Adrenal gland (tissue), 12 donors: ENCODE data around the gene KRTAP12-3. TPM values are rescaled to one million over a fixed set of nuclear protein-coding genes. Genes with fewer than 3 reads are reported as not detected.

Experiments used
- DNase-seq, 7 donors: peaks; one replicate each; pipeline ENCODE4 v3.0.0-alpha.2; 2019 to 2020
- H3K27ac ChIP-seq, 5 donors: fragments of 200-600 bp; sonication (generic) in 4 of 5; 1 replicate in 3 of 5; 2 replicates in 2 of 5; pipeline versions ENCODE4 v1.5.1 to v1.8.0; 2016 to 2020; ENCODE audit warnings: mild to moderate bottlenecking in 1 of 5
- H3K27me3 ChIP-seq: fragments of 200-600 bp; 2 replicates; pipeline ENCODE4 v1.8.0; 2021
- H3K36me3 ChIP-seq, 2 donors: fragments of 200-600 bp; replicated peaks in 1 of 2; 1 replicate in 1 of 2; 2 replicates in 1 of 2; pipeline versions ENCODE4 v1.5.1 to v1.8.0; 2018 to 2022
- H3K4me1 ChIP-seq, 2 donors: fragments of 200-600 bp; replicated peaks in 1 of 2; 1 replicate in 1 of 2; 2 replicates in 1 of 2; pipeline versions ENCODE4 v1.5.1 to v1.8.0; 2018 to 2021
- H3K4me3 ChIP-seq, 4 donors: fragments of 200-600 bp; sonication (generic) in 3 of 4; one replicate each; pipeline ENCODE4 v1.5.1; 2016 to 2018
- H3K9me3 ChIP-seq, 3 donors: fragments of 200-600 bp; sonication (generic) in 1 of 3; replicated peaks in 1 of 3; 1 replicate in 2 of 3; 2 replicates in 1 of 3; pipeline versions ENCODE4 v1.5.1 to v1.8.0; 2016 to 2021
- POLR2A ChIP-seq, 2 donors: fragments of 450-650 bp; IDR thresholded peaks; one replicate each; pipeline ENCODE4 v1.6.1; 2017; ENCODE audit warnings: antibody characterized with exemption in 2 of 2, mild to moderate bottlenecking in 2 of 2, moderate library complexity in 1 of 2
- WGBS, 4 donors: extraction: QIAGEN DNeasy Blood & Tissue Kit in 2 of 4; methylation state at CpG; one replicate each; pipeline versions ENCODE4 v1.1.5 to v1.1.7; 2013 to 2017; 5-methylcytosine and 5-hydroxymethylcytosine counted together
- intact Hi-C, 2 donors: fragments of 100-400 bp; cut with DNase I; formaldehyde crosslinking; loops; one replicate each; pipeline versions ENCODE4 v1.14.1 to v1.15.0; 2022 to 2023
- polyA plus RNA-seq, 3 donors: library from polyadenylated mRNA; stranded (reverse); fragments of 200-250 nt in 2 of 3; fragments of 350-450 nt in 1 of 3; fragmentation: Illumina TruSeq in 1 of 3; extraction: RNeasy Lipid Tissue Mini Kit (QIAGEN cat#74804) in 1 of 3; gene quantifications; one replicate each; pipeline ENCODE4 v1.2.3, GENCODE V29; 2013 to 2014
- total RNA-seq, 9 donors: library from RNA; depleted of rRNA in 4 of 9; stranded (reverse); fragments of >200 nt in 4 of 9; fragments of 120-200 nt in 1 of 9; fragmentation: NEBNext Ultra II Directional in 1 of 9; extraction: Animal tissue kit (Norgen Biotek cat#: 25700) in 1 of 9; gene quantifications; one replicate each; pipeline versions ENCODE4 v1.1.0 to v1.2.4, GENCODE V29; 2013 to 2023
- TF ChIP-seq, protein P1 (sequence below), 6 experiments: fragments of 450-650 bp in 4 of 6; fragments of 200-600 bp in 2 of 6; sonication (generic) in 1 of 6; IDR thresholded peaks; 1 replicate in 5 of 6; 2 replicates in 1 of 6; pipeline versions ENCODE4 v1.5.1 to v1.8.0; 2016 to 2021; ENCODE audit warnings: antibody characterized with exemption in 6 of 6, mild to moderate bottlenecking in 2 of 6, moderate library complexity in 1 of 6
- donor health status: healthy with polysubstance abuse.
- donor health status: Bipolar disorder and iron deficiency.
- donor health status: DM: yes; HTN: yes; CAD: no.
- donor health status: DM: no; HTN: no; CAD: no.
- donor health status: DM: no; HTN: no; CAD: no.
- donor health status: DM: yes; HTN: yes; CAD: no.

The KRTAP12-3 gene
- total and polyA plus RNA-seq, 12 donors: not detected

GRCh38 chr21:44617071-44617501 is 40.6 kb upstream of the KRTAP12-3 start:
- Histone ChIP-seq H3K27ac (no peak overlapping the region), H3K27me3 (no peaks in the 10 kb centered on the region), H3K4me1 (no peaks in the 10 kb centered on the region), H3K36me3 (no peaks in the 10 kb centered on the region), H3K4me3 (no peak overlapping the region), H3K9me3 (no peaks in the 10 kb centered on the region)
- DNase-seq: no peak
- intact Hi-C loops: no loop called here
- WGBS, 4 donors: 51 to 83% (median 56%) methylated on average over 4 to 8 of the region's 8 CpGs
- TF ChIP-seq POLR2A (IDR thresholded peaks at IDR 0.05): no peak
- TF ChIP-seq, protein P1, sequence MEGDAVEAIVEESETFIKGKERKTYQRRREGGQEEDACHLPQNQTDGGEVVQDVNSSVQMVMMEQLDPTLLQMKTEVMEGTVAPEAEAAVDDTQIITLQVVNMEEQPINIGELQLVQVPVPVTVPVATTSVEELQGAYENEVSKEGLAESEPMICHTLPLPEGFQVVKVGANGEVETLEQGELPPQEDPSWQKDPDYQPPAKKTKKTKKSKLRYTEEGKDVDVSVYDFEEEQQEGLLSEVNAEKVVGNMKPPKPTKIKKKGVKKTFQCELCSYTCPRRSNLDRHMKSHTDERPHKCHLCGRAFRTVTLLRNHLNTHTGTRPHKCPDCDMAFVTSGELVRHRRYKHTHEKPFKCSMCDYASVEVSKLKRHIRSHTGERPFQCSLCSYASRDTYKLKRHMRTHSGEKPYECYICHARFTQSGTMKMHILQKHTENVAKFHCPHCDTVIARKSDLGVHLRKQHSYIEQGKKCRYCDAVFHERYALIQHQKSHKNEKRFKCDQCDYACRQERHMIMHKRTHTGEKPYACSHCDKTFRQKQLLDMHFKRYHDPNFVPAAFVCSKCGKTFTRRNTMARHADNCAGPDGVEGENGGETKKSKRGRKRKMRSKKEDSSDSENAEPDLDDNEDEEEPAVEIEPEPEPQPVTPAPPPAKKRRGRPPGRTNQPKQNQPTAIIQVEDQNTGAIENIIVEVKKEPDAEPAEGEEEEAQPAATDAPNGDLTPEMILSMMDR (IDR thresholded peaks at IDR 0.05): no peak

DNA sequence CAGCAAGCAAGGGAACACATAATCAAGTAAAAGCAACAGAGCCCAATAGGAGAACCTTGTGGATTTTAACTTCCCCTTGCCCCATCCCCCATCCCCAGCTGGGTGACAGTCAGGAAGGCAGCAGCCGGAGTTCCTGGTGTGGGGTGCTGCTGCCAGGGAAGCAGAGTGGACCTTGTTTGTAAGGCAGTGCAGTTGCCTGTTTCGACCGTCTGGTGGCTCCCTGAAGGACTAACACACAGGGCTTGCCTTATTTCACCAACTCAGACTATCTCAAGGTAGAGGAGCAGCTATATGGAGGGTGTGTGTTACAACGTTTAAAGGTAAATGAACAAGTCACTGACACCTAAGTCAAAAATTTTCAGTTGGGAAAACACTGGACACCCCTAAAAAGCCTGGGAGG is 39.2 kb upstream of the KRTAP12-3 start:
- no peaks in the 10 kb centered on the region for H3K36me3 ChIP-seq
- H3K4me3 ChIP-seq: no peak overlapping the region
- intact Hi-C loops: no loop called here
- 13 to 29% (median 21%) methylated on average over 3 to 4 of the region's 4 CpGs for WGBS, 4 donors
- H3K27ac ChIP-seq: no peak overlapping the region
- no peaks in the 10 kb centered on the region for H3K27me3 ChIP-seq
- DNase-seq: peak in 5 of 7 donors; percentile 24 to 40 (median 36)
- no peaks in the 10 kb centered on the region for H3K9me3 ChIP-seq
- no peaks in the 10 kb centered on the region for H3K4me1 ChIP-seq
- TF ChIP-seq, protein P1 (IDR thresholded peaks at IDR 0.05): peak in 3 of 6 experiments; percentile 17 to 26 (median 19)
- TF ChIP-seq POLR2A (IDR thresholded peaks at IDR 0.05): no peak

DNA sequence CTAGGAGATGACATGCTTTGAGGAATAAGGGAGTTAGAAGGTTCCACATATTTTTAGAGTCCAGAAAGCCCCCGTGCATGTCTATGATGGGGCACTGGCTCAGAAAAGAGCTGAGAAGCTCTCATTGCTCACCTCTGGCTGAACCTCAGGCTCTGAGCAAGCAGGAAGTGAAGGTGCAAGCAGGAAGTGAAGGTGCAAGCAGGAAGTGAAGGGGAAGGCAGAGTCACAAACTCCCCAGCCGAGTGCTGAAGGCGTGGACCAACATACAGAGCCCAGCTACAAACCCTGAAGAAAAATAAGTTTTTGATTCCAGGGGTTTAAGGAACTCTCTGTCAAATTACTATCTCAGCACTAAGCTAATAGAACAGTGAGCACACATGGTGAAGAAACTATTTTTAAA is 38.8 kb upstream of the KRTAP12-3 start:
- Histone ChIP-seq H3K27me3 (no peaks in the 10 kb centered on the region), H3K4me1 (no peaks in the 10 kb centered on the region), H3K9me3 (no peaks in the 10 kb centered on the region), H3K4me3 (no peak overlapping the region), H3K36me3 (no peaks in the 10 kb centered on the region), H3K27ac (no peak overlapping the region)
- 55 to 66% (median 60%) methylated on average over 3 of the region's 3 CpGs for WGBS, 4 donors
- no peak for DNase-seq
- TF ChIP-seq POLR2A (IDR thresholded peaks at IDR 0.05): no peak
- TF ChIP-seq, protein P1 (IDR thresholded peaks at IDR 0.05): no peak
- intact Hi-C loops: no loop called here

DNA sequence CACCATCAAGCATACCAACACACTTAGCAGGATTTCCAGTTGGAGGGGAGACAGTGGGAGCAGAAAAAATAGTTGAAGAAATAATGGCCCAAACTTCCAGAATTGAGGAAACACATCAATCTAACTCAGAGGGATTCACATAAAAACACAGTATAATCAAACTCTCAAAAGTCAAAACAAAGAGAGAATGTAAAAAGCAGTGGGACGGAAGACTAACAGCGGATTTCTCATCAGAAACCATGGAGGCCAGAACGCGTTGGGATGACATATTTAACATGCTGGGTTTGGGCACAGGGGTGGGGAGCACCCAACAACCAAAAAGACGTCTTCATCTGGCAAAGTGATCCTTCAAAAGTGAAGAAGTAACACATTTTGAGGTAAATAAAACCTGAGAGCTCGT is 37.8 kb upstream of the KRTAP12-3 start:
- Histone ChIP-seq H3K9me3 (no peaks in the 10 kb centered on the region), H3K4me1 (no peaks in the 10 kb centered on the region), H3K27ac (no peak overlapping the region), H3K36me3 (no peaks in the 10 kb centered on the region), H3K4me3 (no peak overlapping the region), H3K27me3 (no peaks in the 10 kb centered on the region)
- 79 to 83% (median 81%) methylated on average over 6 of the region's 6 CpGs for WGBS, 4 donors
- no peak for TF ChIP-seq POLR2A (IDR thresholded peaks at IDR 0.05)
- TF ChIP-seq, protein P1 (IDR thresholded peaks at IDR 0.05): no peak
- intact Hi-C loops: no loop called here
- no peak for DNase-seq
